Cardiac muscle cell (in vitro differentiated cells and primary cell): ENCODE data around the gene CEP72. TPM values are rescaled to one million over a fixed set of nuclear protein-coding genes. Genes with fewer than 3 reads are reported as not detected.
"Not testable (repeated sequence)": the region's sequence is repeated elsewhere in the genome, so short reads cannot be mapped to it uniquely, and the experiment has no call there.

ENCODE experiments used
- DNase-seq, 2 donors: peaks; one replicate each; pipeline versions ENCODE4 v3.0.0 to v3.0.0-alpha.2; 2010 to 2017; ENCODE audit warnings: low read depth in 1 of 2, low spot score in 1 of 2
- H3K27ac ChIP-seq: fragments of 200-600 bp; sonication (generic); 2 replicates; pipeline ENCODE4 v1.5.1; 2016
- H3K27me3 ChIP-seq: fragments of 200-600 bp; sonication (generic); 2 replicates; pipeline ENCODE4 v1.6.0; 2016; ENCODE audit warnings: control low read depth
- H3K36me3 ChIP-seq: fragments of 200-600 bp; sonication (generic); 2 replicates; pipeline ENCODE4 v1.5.1; 2016; ENCODE audit warnings: control low read depth
- H3K4me1 ChIP-seq: fragments of 200-600 bp; sonication (generic); 2 replicates; pipeline ENCODE4 v1.8.1; 2017; ENCODE audit warnings: low read depth, mild to moderate bottlenecking, mixed run types
- H3K4me3 ChIP-seq: fragments of 200-600 bp; sonication (generic); 2 replicates; pipeline ENCODE4 v1.5.1; 2016; ENCODE audit warnings: mild to moderate bottlenecking
- H3K9me3 ChIP-seq: fragments of 200-600 bp; sonication (generic); 2 replicates; pipeline ENCODE4 v1.5.1; 2017; ENCODE audit warnings: low read depth, mild to moderate bottlenecking, control low read depth
- polyA plus RNA-seq: library from polyadenylated mRNA; unstranded; fragments of >200 nt; fragmentation: Nextera tagmentation; extraction: Ambion mirVana; gene quantifications from 2 replicates; pipeline ENCODE4 v1.2.1, GENCODE V29; 2016
- total RNA-seq: library from RNA; depleted of rRNA; stranded (reverse); fragments of >200 nt; gene quantifications from 2 replicates; pipeline ENCODE4 v1.2.3, GENCODE V29; 2016
- TF ChIP-seq, protein P1 (sequence below): IDR thresholded peaks from 2 replicates; pipeline ENCODE4 v1.5.1; 2012; ENCODE audit warnings: low read depth, mild to moderate bottlenecking, low read length

The CEP72 gene
- total and polyA plus RNA-seq, 2 experiments from 2014 or later: 6.6 to 8.5 TPM

GRCh38 chr5:691817-692528 lies 79.8 kb downstream of the CEP72 start:
- TF ChIP-seq, protein P1, sequence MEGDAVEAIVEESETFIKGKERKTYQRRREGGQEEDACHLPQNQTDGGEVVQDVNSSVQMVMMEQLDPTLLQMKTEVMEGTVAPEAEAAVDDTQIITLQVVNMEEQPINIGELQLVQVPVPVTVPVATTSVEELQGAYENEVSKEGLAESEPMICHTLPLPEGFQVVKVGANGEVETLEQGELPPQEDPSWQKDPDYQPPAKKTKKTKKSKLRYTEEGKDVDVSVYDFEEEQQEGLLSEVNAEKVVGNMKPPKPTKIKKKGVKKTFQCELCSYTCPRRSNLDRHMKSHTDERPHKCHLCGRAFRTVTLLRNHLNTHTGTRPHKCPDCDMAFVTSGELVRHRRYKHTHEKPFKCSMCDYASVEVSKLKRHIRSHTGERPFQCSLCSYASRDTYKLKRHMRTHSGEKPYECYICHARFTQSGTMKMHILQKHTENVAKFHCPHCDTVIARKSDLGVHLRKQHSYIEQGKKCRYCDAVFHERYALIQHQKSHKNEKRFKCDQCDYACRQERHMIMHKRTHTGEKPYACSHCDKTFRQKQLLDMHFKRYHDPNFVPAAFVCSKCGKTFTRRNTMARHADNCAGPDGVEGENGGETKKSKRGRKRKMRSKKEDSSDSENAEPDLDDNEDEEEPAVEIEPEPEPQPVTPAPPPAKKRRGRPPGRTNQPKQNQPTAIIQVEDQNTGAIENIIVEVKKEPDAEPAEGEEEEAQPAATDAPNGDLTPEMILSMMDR: no peak
- Histone ChIP-seq H3K36me3 (no peaks in the 10 kb centered on the region), H3K4me1 (no peaks in the 10 kb centered on the region), H3K27ac (no peak overlapping the region), H3K27me3 (peaks cover 5% of the 10 kb centered on the region), H3K4me3 (no peak overlapping the region), H3K9me3 (no peaks in the 10 kb centered on the region)
- DNase-seq: no peak

DNA sequence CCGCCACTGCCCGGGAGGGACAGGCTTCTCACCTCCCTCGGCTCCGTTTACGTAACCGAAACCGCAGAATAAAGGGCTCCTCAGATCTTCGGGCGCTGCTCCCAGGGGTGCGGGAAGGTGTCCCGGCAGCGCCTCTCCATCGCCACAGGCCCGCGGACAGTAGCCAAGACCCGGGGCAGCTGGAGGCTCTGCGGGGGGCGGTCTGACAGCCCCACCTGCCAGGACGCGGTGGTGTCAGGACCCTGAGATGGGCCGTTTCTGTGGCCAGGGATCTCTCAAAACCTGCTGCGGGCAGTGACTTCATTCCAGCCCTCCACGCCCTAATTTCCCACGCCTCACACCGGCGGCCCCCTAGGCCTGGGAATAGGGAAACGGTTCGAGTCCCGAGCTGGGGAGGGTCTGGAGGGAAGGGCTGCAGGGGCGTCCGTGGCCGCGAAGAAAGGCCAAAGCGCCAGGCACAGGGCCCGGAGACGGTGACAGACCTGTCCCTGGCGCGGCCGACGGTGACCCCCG lies 80.4 kb downstream of the CEP72 start:
- not testable (repeated sequence) for H3K9me3 ChIP-seq, H3K36me3 ChIP-seq, H3K4me1 ChIP-seq, H3K27ac ChIP-seq, DNase-seq, H3K27me3 ChIP-seq
- H3K4me3 ChIP-seq: peak overlapping the region; percentile 57

GRCh38 chr5:693271-694041 lies 81.3 kb downstream of the CEP72 start, which contains the start of gene TPPP:
Gene TPPP, minus strand, starts transcription at chr5:693352. Its CDS starts 15,292 bp downstream, at chr5:678060.
- peak within 1 kb of the TSS; percentile 96 for H3K4me3 ChIP-seq
- not testable (repeated sequence) for H3K27me3 ChIP-seq, H3K9me3 ChIP-seq, H3K36me3 ChIP-seq, H3K4me1 ChIP-seq
- H3K27ac ChIP-seq: peak within 1 kb of the TSS; percentile 62
- peak; percentile 74 to 91 for DNase-seq

DNA sequence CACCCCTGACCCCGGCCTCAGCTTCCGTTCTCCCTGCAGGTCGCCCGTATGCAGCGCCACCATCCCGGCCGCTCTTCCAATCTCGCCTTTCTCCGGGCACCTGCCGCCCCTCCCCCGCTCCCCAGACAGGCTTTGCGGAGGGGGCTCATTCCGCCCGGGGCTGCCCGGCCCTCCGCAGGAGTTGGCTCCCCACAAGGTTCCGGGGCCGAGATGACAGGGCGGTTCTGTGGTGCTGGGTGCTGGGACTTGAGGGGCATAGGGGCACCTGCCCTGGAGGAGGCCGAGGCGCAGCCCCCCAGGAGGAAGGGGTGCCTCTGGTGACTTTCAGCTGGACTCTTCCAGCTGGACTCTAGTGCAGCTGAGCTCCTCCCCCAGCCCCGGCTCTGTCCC lies 81.9 kb downstream of the CEP72 start:
- peak overlapping the region; percentile 96 for H3K4me3 ChIP-seq
- H3K27ac ChIP-seq, H3K27me3 ChIP-seq, H3K36me3 ChIP-seq, H3K4me1 ChIP-seq, DNase-seq, H3K9me3 ChIP-seq: not testable (repeated sequence)

DNA sequence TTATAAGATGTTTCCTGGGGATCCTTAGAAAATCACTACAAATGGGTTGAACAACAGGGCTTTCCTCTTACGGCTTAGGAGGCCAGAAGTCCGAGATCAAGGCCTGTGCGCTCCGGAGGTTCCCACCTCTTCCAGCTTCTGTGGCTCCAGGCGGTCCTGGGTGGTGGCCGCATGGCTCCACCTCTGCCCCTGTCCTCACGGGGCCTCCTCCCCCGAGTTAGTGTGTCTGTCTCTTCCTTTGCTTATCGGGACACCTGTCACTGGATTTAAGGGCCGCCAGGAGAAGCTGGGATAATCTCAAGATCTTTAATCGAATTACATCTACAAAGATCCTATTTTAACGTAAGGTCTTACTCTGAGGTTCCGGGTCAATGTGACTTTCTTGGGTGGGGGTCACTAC lies 83.3 kb downstream of the CEP72 start:
- H3K36me3 ChIP-seq, H3K4me3 ChIP-seq, H3K9me3 ChIP-seq, H3K4me1 ChIP-seq, DNase-seq, H3K27ac ChIP-seq: not testable (repeated sequence)
- peaks cover 11% of the 10 kb centered on the region for H3K27me3 ChIP-seq

DNA sequence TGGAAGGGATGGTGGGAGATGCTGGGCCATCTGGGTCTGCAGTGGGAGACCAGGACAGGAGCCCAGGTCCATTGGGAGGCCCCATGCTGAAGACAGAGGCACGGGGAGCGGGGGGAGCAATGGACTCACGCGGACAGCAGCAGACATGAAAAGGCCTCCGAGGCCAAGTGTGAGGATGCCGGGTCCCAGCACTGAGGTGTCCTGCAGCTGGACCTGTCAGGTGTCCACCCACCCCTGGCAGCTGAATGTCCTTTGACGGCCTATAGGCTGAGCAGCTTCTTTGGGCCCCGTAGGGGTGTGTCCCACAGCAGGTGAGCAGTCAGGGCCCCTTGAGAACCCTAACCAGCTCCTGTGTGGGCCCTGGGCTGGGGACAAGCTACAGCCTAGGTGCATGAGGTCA lies 84.1 kb downstream of the CEP72 start:
- not testable (repeated sequence) for H3K4me1 ChIP-seq, H3K9me3 ChIP-seq, H3K27ac ChIP-seq, H3K36me3 ChIP-seq, DNase-seq, H3K4me3 ChIP-seq
- peaks cover 17% of the 10 kb centered on the region for H3K27me3 ChIP-seq

DNA sequence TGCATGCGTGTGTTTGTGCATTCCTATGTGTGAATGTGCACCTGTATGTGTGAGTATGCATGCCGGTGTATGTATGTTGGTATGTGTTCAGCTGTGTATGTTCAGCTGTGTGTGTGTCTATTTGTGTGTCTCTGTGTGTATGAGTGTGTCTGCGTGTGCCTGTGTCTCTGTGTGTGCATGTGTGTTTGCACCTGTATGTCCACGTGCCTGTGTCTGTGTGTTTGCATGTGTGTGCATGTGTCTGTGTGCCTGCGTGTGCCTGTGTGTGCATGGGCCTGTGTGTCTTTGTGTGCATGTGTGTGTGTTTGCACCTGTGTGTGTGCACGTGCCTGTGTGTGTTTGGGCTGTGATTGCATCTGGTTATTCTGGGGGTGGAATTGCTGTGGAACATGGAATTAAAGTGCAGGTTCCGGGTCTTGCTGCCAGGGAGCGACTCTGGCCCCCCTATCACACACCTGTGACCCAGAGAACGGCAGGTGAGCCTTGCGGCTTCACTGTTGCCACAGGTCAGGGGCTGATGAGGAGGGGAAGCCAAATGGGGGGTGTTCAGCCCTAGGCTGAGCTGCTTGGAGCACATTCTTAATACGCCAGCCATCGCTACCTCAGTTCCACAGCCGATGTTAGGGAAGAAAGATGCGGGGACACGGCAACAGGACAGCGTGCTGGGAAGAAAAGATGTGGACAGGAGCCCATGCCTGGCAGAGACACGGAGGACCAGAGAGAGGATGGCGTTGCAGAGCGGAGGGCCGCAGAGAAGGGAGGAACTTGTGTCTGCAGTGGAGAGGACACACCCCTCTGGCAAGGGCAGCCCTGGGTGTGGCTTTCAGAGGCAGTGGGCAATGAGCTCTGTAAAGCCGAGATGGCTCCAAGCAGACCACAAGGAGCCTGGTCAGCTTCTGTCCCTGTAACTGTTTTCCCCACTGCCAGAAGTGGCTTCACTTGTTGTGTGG lies 84.9 kb downstream of the CEP72 start:
- peaks cover 18% of the 10 kb centered on the region for H3K27me3 ChIP-seq
- H3K9me3 ChIP-seq, DNase-seq, H3K4me3 ChIP-seq, H3K4me1 ChIP-seq, H3K36me3 ChIP-seq, H3K27ac ChIP-seq: not testable (repeated sequence)

Other genes starting within 250 kb of the CEP72 start
- gene EXOC3, start 169.2 kb upstream of the CEP72 start, total RNA-seq: 30.5 and 56.4 TPM in 2 replicates
- gene EXOC3, start 169.2 kb upstream of the CEP72 start, polyA plus RNA-seq: 34.8 and 36.3 TPM in 2 replicates
- gene SLC9A3, start 87.9 kb upstream of the CEP72 start, total RNA-seq: 11.3 and 15.3 TPM in 2 replicates
- gene SLC9A3, start 87.9 kb upstream of the CEP72 start, polyA plus RNA-seq: 4.8 and 5.7 TPM in 2 replicates
- gene TPPP, start 81.0 kb downstream of the CEP72 start, total RNA-seq: 7.3 and 7.7 TPM in 2 replicates
- 2.6 and 3.7 TPM in 2 replicates for gene TPPP, start 81.0 kb downstream of the CEP72 start, polyA plus RNA-seq
- 2.9 and 4.2 TPM in 2 replicates for gene ZDHHC11B, start 172.4 kb downstream of the CEP72 start, total RNA-seq
- gene ZDHHC11B, start 172.4 kb downstream of the CEP72 start, polyA plus RNA-seq: 4.1 and 4.4 TPM in 2 replicates
- gene ZDHHC11, start 238.6 kb downstream of the CEP72 start, total RNA-seq: 12.4 and 12.7 TPM in 2 replicates
- gene ZDHHC11, start 238.6 kb downstream of the CEP72 start, polyA plus RNA-seq: 5.0 and 12.4 TPM in 2 replicates